ENCODE measurements around the gene CRLF2.
"Not testable (repeated sequence)": the region's sequence is repeated elsewhere in the genome, so short reads cannot be mapped to it uniquely, and the experiment has no call there.

Gene CRLF2

GRCh38 chrX:1244164-1245076 lies 32.0 kb upstream of the CRLF2 start:
- DNase-seq (ENCODE audit: low read depth), result no peak
- no peak for TF ChIP-seq CTCF (conservative IDR thresholded peaks at IDR 0.05; ENCODE audit: low read depth, low read length)
- H3K4me3 ChIP-seq (ENCODE audit: low read depth, low read length), result no peak overlapping the region

GRCh38 chrX:1242891-1243402 lies 30.5 kb upstream of the CRLF2 start:
- TF ChIP-seq CTCF (conservative IDR thresholded peaks at IDR 0.05; ENCODE audit: low read depth, low read length), result no peak
- DNase-seq (ENCODE audit: low read depth), result peak; percentile 9

GRCh38 chrX:1240551-1240950 lies 28.1 kb upstream of the CRLF2 start:
- DNase-seq (ENCODE audit: low read depth); H3K4me3 ChIP-seq (ENCODE audit: low read depth, low read length): not testable (repeated sequence)

More at GRCh38 chrX:1242891-1243402, 30.5 kb upstream of the CRLF2 start:
- H3K4me3 ChIP-seq (ENCODE audit: low read depth, low read length), result no peak overlapping the region

GRCh38 chrX:1239681-1240142 lies 27.3 kb upstream of the CRLF2 start:
- TF ChIP-seq CTCF (conservative IDR thresholded peaks at IDR 0.05; ENCODE audit: low read depth, low read length), result no peak
- no peak overlapping the region for H3K4me3 ChIP-seq (ENCODE audit: low read depth, low read length)
- no peak for DNase-seq (ENCODE audit: low read depth)

GRCh38 chrX:1231850-1232465 lies 19.5 kb upstream of the CRLF2 start:
- no peak for TF ChIP-seq CTCF (conservative IDR thresholded peaks at IDR 0.05; ENCODE audit: low read depth, low read length)
- H3K4me3 ChIP-seq (ENCODE audit: low read depth, low read length), result no peak overlapping the region
- DNase-seq (ENCODE audit: low read depth), result no peak

GRCh38 chrX:1228101-1228500 lies 15.7 kb upstream of the CRLF2 start:
- not testable (repeated sequence) for DNase-seq (ENCODE audit: low read depth); H3K4me3 ChIP-seq (ENCODE audit: low read depth, low read length)

GRCh38 chrX:1226249-1226648 lies 13.8 kb upstream of the CRLF2 start:
- no peak for DNase-seq (ENCODE audit: low read depth)
- TF ChIP-seq CTCF (conservative IDR thresholded peaks at IDR 0.05; ENCODE audit: low read depth, low read length), result no peak

More at GRCh38 chrX:1226249-1226648, 13.8 kb upstream of the CRLF2 start:
- H3K4me3 ChIP-seq (ENCODE audit: low read depth, low read length), result no peak overlapping the region
